ENCODE measurements around the gene DPEP1.
"Not testable (repeated sequence)": the region's sequence is repeated elsewhere in the genome, so short reads cannot be mapped to it uniquely, and the experiment has no call there.

DPEP1 gene

DNA sequence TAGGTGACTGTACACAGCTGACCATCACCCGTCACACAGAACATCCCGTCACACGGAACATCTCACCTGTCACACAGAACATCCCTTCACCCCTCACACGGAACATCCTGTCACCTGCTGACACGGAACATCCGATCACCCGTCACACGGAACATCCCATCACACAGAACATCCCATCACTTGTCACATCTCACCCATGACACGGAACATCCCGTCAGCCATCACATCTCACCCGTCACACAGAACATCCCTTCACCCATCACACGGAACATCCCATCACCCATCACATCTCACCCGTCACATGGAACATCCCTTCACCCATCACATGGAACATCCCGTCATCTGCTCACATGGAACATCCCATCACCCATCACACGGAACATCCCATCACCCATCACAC is 34.1 kb upstream of the DPEP1 start:
- DNase-seq: no peak

DNA sequence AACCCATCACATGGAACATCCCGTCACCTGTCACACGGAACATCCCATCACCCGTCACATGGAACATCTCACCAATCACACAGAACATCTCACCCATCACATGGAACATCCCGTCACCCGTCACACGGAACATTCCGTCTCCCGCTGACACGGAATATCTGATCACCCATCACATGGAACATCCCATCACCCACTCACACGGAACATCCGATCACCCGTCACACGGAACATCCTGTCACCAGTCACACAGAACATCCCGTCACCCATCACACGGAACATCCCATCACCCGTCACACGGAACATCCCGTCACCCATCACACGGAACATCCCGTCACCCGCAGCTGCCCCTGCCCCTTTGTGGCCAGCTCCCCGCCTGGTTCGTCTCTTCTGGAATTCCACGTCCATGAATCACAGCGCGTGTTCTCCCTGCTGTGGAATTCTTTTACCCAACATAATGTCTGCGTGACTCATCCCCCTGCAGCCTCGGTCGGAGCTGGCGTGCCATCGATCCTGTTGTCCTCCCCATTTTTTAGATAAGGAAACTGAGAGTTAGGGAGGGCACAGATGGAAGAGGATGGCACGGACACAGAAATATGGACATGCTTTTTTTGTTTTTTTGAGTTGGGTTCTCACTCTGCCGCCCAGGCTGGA is 32.3 kb upstream of the DPEP1 start:
- DNase-seq: no peak

DNA sequence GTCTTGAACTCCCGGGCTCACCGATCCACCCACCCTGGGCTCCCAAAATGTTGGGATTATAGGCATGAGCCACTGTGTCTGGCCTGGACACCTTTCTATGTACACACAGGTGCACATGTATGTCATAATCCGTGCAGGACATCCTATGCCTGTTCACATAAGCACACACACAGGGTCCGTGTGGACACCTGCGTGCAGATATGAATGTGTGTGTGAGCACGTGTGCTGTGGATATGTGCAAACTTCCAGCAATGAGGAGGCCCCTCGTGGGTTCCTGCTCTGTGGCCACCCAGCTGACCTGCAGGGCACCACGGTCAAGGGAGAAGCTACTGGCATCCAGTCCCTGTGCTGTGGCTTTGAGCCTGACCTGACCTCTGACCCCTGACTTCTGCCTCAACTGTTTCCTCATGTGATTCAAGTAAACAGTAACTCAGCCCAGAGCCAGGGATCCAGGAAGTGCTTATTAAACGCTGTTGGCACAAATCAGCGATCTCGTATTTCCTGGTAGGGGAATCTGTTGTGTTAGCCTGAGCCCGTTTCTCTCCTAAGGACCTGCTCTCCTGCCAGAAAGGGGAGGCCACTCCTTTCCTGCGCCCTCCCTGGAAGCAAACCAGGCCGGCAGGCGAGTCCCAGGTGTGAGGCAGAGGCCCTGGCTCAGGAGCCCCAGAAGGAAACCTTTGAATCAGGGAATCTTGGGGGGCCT is 31.4 kb upstream of the DPEP1 start:
- peak; percentile 72 for DNase-seq

DNA sequence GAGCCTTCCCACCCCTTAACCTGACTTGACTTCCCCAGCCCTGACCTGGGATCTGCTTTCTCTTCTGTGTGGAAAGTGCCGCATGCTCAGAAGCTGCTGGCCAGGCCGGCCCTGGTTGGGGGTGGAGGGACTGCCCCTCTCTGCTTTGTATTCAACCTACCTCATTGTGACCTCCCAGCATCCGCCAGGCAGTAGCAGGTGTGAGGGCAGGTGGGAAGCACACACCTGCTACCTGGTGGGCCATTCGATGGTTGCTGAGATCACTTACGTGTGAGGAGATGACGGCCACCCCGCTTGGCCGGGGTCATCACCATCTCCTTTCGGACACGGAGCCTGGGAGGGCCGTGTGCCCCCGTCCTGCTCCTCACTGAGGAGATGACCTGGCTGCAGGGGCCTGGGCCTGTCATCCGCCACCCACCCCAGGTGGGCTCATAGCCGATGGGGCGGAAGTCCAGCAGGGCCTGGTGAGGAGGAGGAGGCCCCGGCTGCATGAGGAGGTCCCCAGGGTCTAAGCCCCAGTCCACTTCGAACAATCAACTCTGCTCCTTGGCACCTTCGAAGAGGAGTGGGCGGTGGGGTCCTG is 30.7 kb upstream of the DPEP1 start:
- DNase-seq: no peak

DNA sequence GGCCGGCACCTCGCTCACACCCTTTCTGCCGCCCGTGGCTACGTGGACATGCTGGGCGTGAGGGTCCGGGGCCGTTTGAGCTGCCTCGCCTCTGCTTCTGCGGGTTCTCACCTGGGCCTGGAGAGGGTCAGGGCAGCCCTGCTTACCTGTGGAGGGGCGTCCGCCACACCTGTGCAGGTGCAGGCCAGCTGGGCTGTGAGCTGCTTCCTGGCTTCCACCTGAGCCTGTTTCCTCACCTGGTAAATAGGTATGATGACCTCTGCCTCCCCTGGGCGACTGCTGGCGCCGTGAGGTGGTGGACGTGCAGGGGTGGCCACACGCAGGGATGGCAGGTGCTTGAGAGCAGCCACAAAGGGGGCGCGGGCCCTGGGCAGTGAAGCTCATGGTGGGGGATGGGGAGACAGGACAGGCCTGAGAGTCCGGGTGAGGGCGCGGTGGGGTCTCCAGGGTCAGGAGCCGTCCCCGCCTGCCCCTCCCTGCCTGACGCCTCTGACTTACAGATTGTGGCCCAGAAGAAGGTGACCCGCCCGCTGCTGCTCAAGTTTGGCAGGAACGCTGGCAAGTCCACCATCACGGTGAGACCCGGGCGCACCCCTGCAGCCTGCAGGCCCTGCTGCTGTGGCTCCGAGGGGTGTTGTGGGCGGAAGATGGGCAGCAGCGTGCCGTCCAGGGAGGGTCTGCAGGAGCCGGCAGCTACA is 30.1 kb upstream of the DPEP1 start:
- DNase-seq: no peak

DNA sequence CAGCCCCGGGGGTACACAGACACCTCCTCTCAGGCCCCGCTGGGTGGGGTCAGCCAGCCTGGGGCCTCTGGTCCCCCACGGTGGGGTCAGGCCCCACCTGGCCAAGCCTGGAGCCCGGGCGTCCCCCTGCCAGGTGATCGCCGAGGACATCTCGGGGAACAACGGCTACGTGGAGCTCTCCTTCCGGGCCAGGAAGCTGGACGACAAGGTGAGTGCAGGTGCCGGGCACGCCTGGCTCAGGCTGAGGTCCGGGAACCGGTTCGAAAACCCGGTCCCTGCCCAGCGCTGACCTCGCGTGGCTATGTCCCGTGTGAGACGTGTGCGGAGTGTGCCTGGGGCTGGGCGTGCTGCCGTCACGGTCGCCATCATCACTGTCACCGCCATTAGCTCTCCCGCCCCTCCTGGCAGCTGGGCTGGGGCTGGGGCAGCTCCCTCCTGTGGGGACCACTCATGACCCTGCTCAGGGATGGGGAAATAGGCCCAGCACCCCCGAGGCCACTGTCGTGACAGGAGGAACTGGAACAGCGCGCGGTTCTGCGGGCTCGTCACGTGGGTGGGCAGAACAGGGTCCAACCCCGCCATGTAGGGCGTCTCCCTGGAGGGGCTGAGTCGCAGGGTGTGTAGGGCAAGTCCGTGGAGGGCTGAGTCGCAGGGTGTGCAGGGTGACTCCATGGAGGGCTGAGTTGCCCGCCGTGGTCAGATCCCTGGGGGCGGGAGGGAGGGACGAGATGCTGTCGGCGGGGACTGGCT is 29.4 kb upstream of the DPEP1 start:
- DNase-seq: no peak

DNA sequence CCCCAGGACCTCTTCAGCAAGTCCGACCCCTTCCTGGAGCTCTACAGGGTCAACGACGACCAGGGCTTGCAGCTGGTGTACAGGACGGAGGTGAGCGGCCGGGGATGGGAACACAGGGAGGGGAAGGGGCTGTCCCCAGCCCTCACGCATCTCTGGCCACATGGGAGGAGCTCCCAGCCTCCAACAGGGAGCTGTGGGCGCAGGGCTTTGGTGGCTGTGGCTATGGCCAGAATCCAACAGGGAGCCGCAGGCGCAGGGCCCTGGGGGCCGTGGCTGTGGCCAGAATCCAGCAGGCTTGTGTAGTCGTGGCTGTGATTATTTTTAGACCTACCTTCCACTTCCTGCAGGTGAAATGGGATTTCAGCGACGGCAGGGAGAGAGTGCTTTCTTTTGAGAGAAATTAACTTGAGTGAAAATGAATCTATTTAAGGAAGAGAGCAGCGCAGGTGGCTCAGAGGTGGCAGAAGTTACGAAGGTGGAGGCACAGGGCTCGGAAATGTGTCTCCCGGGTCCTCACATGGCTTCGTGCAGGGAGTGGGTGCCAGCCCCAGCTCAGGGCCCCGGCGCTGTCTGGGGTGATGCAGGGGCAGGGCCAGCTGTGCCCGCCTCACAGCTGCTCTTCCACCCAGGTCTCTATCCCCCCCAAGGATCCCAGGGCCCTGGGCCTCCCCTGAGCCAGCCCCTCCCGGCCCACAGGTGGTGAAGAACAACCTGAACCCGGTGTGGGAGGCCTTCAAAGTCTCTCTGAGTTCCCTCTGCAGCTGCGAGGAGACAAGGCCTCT is 28.5 kb upstream of the DPEP1 start:
- no peak for DNase-seq

DNA sequence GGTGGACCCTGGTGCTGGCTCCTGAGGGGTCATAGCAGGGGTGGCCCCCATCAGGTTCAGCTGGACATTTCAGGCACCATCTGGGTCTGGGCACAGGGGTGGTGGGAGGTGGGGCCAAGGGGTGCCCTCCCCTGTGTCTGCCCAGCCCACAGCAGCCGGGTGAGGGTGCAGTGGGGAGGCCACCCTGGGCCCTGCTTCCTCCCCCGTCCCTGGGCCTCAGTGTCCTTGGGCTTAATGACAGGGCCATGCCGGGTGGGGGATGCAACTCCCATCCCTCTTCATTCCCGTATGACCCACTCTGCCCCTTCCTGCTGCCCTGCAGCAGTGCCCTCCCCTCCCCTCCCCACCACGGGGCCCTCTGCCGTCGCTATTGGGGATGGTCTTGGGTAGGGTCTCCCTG is 27.2 kb upstream of the DPEP1 start:
- DNase-seq: no peak

DNA sequence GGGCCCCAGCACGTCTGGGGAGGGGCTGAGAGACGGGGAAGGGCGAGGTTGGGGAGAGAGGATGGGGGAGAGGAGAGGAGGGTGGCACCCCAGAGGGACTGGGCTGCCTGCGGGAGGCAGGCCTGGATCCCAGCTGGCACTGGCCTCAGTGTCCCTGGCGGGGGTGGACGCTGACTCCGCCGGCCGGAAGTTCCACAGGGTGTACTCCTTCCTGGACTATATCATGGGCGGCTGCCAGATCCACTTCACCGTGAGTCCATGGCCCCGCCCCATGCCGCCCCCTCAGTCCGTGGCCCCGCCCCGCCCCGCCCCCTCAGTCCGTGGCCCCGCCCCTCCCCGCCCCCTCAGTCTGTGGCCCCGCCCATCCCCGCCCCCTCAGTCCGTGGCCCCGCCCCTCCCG is 26.6 kb upstream of the DPEP1 start:
- DNase-seq: peak; percentile 58

DNA sequence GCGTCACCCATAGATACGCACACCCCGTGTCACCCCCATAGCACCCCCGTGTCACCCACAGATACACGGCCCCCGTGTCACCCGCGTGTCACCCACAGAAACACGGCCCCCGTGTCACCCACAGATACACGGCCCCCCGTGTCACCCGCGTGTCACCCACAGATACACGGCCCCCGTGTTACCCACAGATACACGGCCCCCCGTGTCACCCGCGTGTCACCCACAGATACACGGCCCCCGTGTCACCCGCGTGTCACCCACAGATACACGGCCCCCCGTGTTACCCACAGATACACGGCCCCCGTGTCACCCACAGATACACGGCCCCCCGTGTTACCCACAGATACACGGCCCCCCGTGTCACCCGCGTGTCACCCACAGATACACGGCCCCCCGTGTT is 25.8 kb upstream of the DPEP1 start:
- not testable (repeated sequence) for DNase-seq

DNA sequence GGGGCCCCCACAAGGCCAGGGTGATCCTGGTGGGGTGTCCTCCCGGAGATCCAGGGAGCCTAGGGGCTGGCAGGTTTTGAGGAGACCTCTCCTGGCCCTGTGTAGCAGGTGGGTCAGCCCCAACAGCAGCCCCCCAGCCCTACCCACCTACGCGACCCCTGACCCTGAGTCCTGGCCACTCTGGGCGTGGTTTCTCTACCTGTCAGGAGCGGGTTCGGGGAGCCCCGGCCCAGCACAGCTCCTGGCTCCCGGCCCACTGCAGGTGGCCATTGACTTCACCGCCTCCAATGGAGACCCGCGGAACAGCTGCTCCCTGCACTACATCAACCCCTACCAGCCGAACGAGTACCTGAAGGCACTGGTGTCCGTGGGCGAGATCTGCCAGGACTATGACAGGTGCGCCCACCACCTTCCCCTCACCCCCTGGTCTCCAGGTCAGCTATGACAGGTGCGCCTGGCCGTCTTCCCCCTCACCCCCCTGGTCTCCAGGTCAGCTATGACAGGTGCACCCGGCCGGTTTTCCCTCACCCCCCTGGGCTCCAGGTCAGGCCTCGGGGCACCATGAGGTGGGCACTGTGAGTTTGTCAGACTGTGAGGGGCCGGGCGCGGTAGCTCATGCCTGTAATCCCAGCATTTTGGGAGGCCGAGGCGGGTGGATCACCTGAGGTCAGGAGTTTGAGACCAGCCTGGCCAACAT is 24.9 kb upstream of the DPEP1 start:
- no peak for DNase-seq

DNA sequence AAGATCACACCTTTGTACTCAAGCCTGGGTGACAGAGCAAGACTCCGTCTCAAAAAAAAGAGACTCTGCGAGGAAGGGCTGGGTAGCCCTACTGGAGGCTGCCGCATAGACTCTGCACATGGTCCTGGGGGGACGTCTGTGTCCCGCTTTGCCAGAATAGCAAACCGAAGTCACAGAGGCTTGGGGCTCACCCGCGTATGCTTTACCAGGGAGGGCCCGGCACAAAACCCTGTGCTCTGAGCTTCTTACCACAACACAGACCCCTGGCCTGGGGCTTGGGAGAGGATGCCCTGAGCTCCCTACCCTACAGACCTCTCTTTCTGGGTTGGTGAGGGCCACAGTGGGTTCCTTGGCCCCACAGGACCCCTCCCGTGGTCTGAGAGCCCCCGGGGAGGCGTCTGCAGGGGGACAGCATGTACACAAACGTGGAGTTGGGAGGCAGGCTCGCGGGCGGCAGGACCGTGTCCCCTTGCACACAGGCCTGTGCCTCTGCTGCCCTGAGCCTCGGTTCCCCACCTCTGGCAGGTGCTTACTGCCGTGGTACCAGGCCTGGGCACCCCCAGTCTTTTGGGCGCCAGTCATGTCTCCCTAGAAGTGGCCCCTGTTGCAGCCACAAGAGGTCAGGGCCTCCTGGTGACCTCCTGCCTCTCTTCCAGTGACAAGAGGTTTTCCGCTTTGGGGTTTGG is 24.1 kb upstream of the DPEP1 start:
- no peak for DNase-seq

DNA sequence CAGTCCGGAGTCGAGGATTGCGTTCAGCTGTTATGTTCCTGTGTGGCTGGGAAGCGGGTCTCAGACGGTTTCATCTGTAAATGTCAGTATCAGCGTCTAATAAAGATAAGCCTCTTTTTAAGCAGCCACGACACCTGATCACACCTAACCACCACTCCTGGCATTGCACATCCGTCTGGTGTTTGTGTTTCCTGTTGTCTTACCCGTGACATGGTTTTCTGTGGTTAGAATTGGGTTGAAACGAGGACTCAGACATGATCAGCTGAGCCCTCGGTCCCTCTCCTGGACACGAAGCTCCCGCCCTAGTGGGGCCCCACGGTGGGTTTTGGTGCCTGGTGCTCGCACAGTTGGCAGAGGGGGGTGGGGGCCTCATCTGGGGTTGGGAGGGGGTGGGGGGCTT is 19.6 kb upstream of the DPEP1 start:
- no peak for DNase-seq

DNA sequence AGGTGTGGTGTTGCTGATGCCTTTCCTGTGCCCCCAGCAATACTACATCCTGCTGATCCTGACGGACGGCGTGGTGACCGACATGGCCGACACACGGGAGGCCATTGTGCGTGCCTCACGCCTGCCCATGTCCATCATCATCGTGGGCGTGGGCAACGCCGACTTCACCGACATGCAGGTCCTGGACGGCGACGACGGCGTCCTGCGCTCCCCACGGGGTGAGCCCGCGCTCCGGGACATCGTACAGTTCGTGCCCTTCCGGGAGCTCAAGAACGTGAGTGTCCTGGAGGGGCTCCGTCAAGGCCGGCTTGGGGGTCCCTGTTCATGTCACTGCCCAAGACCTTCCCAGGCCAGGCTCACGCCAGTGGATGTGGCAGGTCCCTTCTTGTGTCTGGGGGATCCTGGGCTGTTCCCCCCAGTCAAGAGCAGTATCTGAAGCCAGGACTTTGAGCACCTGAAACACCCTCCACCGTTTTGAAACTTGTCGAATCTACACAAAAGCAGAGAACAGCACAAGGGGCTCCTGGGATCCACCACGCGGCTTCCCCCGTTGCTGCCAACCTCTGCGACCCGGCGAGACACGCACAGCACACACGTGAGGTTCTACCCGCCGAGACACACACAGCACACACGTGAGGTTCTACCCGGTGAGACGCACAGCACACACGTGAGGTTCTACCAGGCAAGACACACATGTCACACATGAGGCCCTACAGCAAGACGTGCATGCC is 17.9 kb upstream of the DPEP1 start:
- no peak for DNase-seq

DNA sequence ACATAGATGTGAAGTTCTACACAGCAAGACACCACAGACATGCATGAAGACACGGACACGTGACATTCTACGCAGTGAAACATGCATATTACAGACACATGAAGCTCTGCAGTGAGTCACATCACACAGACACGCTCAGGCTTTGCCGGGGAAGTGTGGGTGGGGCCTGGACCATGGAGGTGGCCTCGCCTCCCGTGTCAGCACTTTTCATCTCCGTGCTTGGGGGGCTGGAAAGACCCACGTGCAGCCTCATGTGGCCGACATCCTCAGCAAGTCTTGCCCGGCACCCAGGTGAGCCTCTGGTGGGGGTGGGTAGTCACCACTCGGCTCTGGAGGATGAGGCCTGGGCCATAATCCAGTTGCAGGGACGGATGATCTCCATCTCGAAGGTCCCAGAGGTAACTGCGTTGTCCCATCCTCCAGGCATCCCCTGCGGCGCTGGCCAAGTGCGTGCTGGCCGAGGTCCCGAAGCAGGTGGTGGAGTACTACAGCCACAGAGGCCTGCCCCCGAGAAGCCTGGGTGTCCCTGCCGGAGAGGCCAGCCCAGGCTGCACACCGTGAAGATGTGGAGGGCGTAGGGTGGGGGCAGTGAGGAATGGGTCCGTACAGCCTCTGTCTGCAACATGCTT is 17.3 kb upstream of the DPEP1 start:
- no peak for DNase-seq

DNA sequence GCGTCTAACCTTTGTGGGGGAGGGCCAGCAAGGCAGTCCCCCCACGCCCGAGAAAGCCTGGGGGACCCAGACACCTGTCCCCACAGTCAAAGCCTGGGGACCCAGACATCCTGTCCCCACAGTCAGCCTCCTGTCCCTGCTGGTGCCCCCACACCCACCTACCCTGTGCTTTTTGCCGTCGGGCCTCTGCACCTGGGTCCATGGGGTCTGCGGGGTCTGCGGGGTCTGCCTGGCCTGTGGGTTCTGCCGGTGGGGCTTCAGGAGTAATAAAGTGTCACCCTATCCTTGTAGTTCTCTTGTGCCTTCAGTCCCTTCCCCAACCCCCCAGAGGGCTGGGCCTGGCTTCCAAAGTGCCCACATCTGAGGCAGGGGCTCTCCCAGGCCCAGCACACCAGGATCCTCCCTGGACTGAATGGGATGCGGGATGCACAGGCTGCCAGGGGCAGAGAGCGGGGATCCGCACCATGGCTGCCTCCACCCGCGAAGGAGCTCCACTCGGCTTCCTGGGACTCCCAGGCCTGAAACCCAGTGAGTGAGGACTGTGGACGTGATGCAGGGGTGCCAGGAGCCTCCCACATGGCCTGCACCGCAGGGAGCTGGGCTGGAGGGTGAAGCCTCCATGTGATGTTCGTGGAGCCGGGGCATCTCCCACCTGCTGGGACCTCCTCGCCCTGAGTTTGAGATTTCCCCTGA is 16.3 kb upstream of the DPEP1 start:
- DNase-seq: no peak

DNA sequence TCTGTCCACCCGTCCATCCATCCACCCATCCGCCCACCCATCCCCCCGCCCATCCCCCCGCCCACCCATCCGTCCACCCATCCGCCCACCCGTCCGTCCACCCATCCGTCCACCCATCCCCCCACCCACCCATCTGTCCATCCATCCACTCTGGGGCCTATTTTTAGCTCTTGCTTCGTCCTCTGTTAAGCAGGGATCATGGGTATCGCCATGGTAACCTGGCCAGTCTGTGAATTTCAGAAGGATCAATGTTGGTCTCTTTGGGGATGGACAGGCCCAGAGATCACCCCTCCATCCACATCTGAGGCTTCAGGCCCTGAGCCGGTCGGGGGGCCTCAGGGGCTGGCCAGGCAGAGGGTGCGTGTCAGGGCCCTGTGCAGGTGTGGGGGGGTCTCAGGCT is 15.2 kb upstream of the DPEP1 start:
- DNase-seq: peak; percentile 75

DNA sequence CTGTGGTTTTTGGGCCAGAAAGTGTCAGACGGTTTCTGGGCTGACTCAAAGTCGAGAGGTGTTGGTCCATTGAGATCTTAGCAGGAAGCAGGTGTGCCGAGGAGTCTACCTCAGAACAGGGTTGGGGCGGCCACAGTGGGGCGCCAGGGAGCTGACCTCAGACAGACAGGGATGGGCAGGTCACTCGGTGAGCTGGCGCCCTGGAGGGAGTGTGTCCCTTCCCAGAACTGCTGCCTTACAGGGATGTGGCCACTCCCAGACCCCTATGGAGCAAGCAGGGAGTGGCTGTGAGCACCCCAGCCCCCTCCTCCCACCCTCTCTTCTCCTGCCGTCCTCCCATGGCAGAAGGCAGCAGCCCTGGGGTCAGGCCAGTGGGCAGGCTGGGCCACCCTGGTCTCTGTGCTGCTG is 14.0 kb upstream of the DPEP1 start:
- peak; percentile 85 for DNase-seq

DNA sequence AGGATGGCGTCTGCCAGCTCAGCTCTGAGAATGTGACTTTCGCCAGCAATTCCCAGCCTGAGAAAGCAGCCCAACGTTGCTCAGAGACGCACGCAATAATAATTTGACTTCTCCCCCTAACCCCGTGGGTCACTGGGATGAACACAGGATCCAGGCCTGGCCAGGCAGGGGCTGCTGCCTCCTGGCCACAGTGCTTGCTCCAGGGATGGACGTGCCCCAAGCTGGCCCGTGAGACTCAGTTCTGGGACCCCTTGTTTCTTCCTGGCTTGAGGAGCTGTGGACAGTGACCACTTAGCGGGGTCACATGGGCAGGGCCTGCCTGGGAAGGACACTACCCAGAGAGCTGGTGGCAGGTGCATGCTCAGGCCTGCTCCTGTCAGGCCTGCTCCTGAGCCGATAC is 13.5 kb upstream of the DPEP1 start:
- no peak for DNase-seq

Data from DMS53 (cell line).